ENCODE data around the gene PALLD.
"Not testable (repeated sequence)": the region's sequence is repeated elsewhere in the genome, so short reads cannot be mapped to it uniquely, and the experiment has no call there.

The PALLD gene

DNA sequence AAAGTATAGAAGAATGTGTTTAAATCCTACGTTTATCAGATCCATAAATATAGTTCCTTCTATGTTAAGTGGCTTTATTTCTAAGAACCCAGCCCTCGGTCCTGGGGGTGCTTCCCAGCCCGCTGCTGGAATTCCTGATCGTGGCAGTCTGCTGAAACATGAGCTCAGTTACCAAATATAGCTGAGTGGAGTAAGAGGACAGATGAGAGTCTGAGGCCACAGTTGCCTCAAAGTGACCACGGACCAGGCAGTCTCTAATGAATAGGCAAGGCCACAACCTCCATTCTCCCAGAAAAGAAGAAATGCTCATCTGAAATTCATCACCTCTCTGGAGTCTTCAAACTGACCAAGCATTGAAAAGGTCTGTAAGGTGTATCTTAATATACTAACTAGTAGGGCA, at the start of gene PALLD:
Gene PALLD, plus strand, starts transcription at position 219 of the 400 bp plus-strand sequence.
- DNase-seq = no peak
- in situ Hi-C loops (cut with MboI; ENCODE audit: low pct_unique_long_range_greater_than_20kb, low sequenced_read_pairs) = no loop called here

GRCh38 chr4:168449063-168449462, 47.8 kb upstream of the PALLD start:
- in situ Hi-C loops (cut with MboI; ENCODE audit: low pct_unique_long_range_greater_than_20kb, low sequenced_read_pairs); DNase-seq: not testable (repeated sequence)

DNA sequence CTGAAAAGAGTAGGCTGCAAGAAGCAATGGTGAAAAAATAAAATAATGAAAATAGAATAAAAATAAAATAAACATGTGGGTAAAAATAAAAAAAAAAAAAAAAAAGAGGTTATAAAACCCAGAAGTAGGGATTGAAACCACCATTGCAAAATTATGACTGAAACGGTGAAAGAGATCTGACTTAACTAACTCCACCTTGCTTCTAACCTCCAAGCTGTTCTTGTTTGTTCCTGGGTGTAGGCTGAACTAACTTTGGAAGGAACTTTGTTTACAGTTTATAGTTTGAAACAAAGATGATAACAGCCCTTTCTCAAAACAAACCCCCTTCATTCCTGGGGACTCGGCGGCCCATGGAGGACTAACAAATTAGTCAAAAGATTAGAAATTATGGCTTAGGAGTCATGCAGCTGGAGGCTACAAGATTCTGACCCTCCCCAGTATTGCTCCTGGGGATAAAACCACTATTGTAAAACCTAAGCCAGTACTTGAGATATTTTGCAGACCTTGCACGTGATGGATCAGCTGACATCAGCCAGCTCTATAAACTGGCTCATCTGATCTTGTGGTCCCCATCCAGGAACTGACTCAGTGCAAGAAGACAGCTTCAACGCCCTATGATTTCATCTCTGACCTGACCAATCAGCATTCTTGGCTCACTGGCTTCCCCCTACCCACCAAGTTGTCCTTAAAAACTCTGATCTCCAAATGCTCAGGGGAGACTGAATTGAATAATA, 47.0 kb upstream of the PALLD start:
- DNase-seq = no peak
- in situ Hi-C loops (cut with MboI; ENCODE audit: low pct_unique_long_range_greater_than_20kb, low sequenced_read_pairs) = no loop called here

- no peak for DNase-seq
- in situ Hi-C loops (cut with MboI; ENCODE audit: low pct_unique_long_range_greater_than_20kb, low sequenced_read_pairs) = no loop called here
These were observed 45.5 kb upstream of the PALLD start for GRCh38 chr4:168451331-168451730.

DNA sequence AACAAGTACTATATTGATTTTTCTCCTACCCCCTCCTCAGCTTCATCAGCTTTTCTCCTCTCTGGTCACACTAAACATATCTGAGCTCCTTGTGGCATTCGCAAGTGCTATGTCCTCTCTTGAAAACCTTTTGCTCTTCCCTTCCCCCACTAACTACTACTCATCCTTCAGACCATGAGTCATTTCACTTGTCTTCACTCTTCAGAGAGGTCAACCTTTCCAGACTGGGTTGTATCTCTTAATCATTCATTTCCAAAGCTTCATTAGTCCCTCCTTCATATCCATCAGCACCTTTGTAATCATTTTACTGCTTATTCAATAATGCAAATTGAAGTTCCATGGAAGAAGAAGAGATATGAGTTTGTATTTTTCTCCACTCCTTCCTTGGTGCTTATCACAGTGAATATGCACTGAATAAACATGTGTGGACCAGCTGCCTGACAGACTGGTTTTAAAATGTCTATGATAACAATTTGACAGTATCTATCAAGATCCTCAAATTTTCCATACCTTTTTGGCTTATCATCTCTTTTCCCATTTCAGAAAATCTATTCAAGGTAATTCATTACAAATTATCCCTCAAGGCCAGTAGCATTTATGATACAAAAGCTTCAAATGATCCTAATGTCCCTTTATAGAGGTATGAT, 45.0 kb upstream of the PALLD start:
- DNase-seq = no peak
- in situ Hi-C loops (cut with MboI; ENCODE audit: low pct_unique_long_range_greater_than_20kb, low sequenced_read_pairs) = no loop called here

GRCh38 chr4:168453146-168453545, 43.7 kb upstream of the PALLD start:
- no peak for DNase-seq
- in situ Hi-C loops (cut with MboI; ENCODE audit: low pct_unique_long_range_greater_than_20kb, low sequenced_read_pairs) = no loop called here

DNA sequence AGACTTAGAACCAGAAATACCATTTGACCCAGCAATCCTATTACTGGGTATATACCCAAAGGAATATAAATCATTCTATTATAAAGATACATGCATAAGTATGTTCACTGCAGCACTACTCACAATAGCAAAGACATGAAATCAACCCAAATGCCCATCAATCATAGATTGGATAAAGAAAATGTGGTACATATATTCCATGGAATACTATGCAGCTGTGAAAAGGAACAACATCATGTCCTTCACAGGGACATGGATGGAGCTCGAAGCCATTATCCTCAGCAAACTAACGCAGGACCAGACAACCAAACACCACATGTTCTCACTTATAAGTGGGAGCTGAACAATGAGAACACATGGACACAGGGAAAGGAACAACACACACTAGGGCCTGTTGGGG, 38.6 kb upstream of the PALLD start:
- in situ Hi-C loops (cut with MboI; ENCODE audit: low pct_unique_long_range_greater_than_20kb, low sequenced_read_pairs); DNase-seq: not testable (repeated sequence)

DNA sequence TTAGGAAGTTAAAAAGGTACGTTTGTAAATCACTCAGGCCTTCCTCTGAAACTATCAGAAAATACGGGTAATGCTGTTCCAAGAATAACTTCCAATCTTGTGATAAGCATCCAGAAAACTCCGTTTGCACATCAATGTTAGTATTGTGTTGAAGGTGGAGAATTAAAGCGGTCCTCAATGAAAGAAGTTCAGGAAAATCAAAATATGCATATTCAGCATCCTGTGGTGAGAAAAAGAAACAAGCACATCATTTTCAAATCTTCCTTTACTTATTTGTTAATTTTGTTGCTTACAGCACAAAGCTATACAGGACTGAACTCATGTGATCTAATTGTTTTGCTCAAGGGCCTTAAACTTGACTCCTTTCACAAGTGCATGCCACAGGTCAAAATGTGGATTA, 35.0 kb upstream of the PALLD start:
- no peak for DNase-seq
- in situ Hi-C loops (cut with MboI; ENCODE audit: low pct_unique_long_range_greater_than_20kb, low sequenced_read_pairs) = no loop called here

- no peak for DNase-seq
- in situ Hi-C loops (cut with MboI; ENCODE audit: low pct_unique_long_range_greater_than_20kb, low sequenced_read_pairs) = no loop called here
These were observed 23.9 kb upstream of the PALLD start for GRCh38 chr4:168472920-168473319.

GRCh38 chr4:168474660-168475320, 22.1 kb upstream of the PALLD start:
- in situ Hi-C loops (cut with MboI; ENCODE audit: low pct_unique_long_range_greater_than_20kb, low sequenced_read_pairs) = no loop called here
- DNase-seq = no peak

GRCh38 chr4:168475745-168476144, 21.1 kb upstream of the PALLD start:
- DNase-seq = peak; percentile 17
- in situ Hi-C loops (cut with MboI; ENCODE audit: low pct_unique_long_range_greater_than_20kb, low sequenced_read_pairs) = no loop called here

- in situ Hi-C loops (cut with MboI; ENCODE audit: low pct_unique_long_range_greater_than_20kb, low sequenced_read_pairs) = no loop called here
- DNase-seq = no peak
These were observed 18.0 kb upstream of the PALLD start for GRCh38 chr4:168478868-168479267.

DNA sequence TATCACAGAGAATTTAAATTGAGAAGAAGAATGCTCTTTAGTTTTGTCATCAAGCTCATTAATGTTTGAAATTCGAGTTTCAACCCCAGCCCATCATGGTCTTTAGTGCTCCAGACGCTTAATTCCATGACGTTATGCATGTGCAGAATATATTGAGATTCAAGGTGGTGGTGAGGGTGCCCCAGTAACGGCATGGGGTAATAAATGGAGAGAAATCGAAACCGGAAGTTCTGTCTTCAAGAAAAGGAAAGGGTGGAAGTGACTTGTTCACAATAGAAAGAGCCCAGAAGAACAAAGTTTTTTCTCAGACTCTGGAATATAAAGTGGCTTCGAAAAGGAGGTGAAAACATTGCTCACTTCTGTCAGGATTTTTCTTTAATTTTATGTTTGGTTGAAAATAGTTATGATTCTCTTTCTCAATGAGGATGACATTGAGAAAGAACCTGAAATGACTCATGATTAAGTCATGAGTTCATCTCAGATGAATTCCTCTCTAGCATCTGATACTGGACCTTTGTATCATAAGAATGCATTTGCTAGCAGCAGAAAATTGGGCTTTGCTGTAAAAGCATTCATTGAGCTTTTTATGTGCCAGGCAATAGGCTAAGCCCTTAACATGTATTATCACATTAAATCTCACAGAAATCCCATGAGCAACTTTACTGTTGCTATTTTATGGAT, 15.8 kb upstream of the PALLD start:
- in situ Hi-C loops (cut with MboI; ENCODE audit: low pct_unique_long_range_greater_than_20kb, low sequenced_read_pairs) = no loop called here
- DNase-seq = peak; percentile 82

DNA sequence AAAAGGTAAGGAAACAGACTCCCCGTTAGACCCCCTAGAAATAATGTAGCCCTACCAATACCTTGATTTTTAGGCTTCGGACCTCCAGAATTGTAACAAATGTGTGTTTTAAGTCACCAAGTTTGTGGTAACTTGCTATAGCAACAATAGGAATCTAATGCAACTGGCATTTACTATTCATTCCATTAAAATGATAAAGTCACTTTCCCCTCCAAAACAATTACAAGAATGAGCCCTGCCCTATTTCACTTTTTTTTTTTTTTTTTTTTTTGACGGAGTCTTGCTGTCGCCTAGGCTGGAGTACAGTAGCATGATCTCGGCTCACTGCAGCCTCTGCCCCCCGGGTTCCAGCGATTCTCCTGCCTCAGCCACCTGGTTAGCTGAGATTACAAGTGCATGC, 13.0 kb upstream of the PALLD start:
- DNase-seq = no peak
- in situ Hi-C loops (cut with MboI; ENCODE audit: low pct_unique_long_range_greater_than_20kb, low sequenced_read_pairs) = no loop called here

DNA sequence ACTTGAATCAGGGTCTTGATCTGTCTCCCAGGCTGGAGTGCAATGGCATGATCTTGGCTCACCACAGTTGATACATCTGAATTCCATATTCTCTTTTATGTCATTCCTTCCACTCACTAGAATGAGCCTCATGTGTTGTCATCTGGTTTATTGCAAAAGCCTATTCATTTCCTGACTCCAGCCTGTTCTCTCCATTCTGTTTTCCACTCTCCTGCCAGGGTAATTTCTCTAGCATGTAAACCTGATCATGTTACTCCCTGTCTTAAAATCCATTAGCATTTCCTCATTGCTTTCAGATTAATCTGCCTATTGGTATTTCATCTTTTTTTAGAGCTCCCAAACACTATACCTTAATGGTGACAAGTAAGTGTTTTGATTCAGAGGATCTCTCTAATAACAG, 12.2 kb upstream of the PALLD start:
- no peak for DNase-seq
- in situ Hi-C loops (cut with MboI; ENCODE audit: low pct_unique_long_range_greater_than_20kb, low sequenced_read_pairs) = no loop called here

DNA sequence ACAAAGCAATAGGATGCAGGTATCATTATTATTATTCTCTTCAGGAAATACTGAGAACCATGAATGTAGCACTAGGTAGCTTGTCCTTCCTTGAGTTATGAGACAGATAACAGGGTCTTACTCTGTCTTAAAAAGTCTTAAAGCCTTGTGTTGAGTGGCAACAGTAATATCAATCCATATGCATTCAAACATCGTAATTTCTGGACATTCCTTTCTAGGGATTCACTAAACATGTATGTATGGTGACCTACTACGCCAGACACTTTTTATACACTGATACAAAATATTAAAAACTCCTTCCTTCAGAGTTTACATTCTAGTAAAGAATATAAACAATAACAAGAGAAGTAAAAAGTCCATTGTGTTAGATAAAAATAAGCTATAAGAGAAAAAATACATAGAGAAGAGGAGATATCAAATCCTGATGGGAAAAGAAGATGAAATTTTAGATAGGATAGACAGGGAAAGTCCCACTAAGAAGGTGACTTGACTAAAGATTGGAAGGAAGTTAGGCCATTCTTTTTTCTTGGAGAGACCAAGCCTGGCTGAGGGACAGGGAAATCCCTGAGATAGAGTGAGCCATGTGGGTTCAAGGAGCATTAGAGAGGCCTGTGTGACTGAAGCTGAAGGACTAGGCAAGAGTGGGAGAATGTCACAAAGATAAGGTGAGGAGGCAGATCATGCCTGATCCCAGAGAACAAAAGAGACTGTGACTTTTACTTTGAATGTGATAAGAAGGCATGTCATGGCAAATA, 11.5 kb upstream of the PALLD start:
- DNase-seq = no peak

GRCh38 chr4:168486912-168487281, 10.0 kb upstream of the PALLD start:
- in situ Hi-C loops (cut with MboI; ENCODE audit: low pct_unique_long_range_greater_than_20kb, low sequenced_read_pairs) = no loop called here
- no peak for DNase-seq

More for the DNA sequence above, 11.5 kb upstream of the PALLD start:
- in situ Hi-C loops (cut with MboI; ENCODE audit: low pct_unique_long_range_greater_than_20kb, low sequenced_read_pairs) = no loop called here

- in situ Hi-C loops (cut with MboI; ENCODE audit: low pct_unique_long_range_greater_than_20kb, low sequenced_read_pairs) = no loop called here
- DNase-seq = no peak
These were observed 9.4 kb upstream of the PALLD start for GRCh38 chr4:168487282-168488035.

GRCh38 chr4:168488869-168489274, 8.0 kb upstream of the PALLD start:
- DNase-seq = peak; percentile 21
- in situ Hi-C loops (cut with MboI; ENCODE audit: low pct_unique_long_range_greater_than_20kb, low sequenced_read_pairs) = no loop called here

Measured in KBM-7 (cell line).